ENCODE results near the gene HOXD3. TPM values are rescaled to one million over a fixed set of nuclear protein-coding genes. Genes with fewer than 3 reads are reported as not detected.

Gene HOXD3
- total RNA-seq, 3 donors from 2014 or later (not counting 1 experiment from before 2014, with no cell fraction given): not detected

- WGBS (ENCODE audit: insufficient coverage): 5% methylated on average over 18 of the region's 22 CpGs
- no peaks in the 10 kb centered on the region for H3K9me3 Mint-ChIP-seq
- Histone ChIP-seq H3K4me1 (ENCODE audit: control insufficient read depth, insufficient read depth, low read length) (no peaks in the 10 kb centered on the region), H3K27ac (ENCODE audit: low read length) (no peak overlapping the region), H3K36me3 (ENCODE audit: control insufficient read depth, insufficient read depth, low read length) (no peaks in the 10 kb centered on the region), H3K9me3 (ENCODE audit: control insufficient read depth, insufficient read depth, low read length) (no peaks in the 10 kb centered on the region), H3K27me3 (ENCODE audit: control insufficient read depth, insufficient read depth, low read length) (peaks cover 62% of the 10 kb centered on the region), H3K4me3 (ENCODE audit: low read length) (no peak overlapping the region)
- intact Hi-C loops (cut with micrococcal nuclease): no loop called here
- no peak for DNase-seq
- H3K4me3 Mint-ChIP-seq: no peak overlapping the region
- H3K27ac Mint-ChIP-seq: no peak overlapping the region
- peaks cover 64 to 65% of the 10 kb centered on the region in 2 donors for H3K27me3 Mint-ChIP-seq (ENCODE audit: low read depth in 2 of 2)
- TF ChIP-seq, protein P1, sequence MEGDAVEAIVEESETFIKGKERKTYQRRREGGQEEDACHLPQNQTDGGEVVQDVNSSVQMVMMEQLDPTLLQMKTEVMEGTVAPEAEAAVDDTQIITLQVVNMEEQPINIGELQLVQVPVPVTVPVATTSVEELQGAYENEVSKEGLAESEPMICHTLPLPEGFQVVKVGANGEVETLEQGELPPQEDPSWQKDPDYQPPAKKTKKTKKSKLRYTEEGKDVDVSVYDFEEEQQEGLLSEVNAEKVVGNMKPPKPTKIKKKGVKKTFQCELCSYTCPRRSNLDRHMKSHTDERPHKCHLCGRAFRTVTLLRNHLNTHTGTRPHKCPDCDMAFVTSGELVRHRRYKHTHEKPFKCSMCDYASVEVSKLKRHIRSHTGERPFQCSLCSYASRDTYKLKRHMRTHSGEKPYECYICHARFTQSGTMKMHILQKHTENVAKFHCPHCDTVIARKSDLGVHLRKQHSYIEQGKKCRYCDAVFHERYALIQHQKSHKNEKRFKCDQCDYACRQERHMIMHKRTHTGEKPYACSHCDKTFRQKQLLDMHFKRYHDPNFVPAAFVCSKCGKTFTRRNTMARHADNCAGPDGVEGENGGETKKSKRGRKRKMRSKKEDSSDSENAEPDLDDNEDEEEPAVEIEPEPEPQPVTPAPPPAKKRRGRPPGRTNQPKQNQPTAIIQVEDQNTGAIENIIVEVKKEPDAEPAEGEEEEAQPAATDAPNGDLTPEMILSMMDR (IDR thresholded peaks at IDR 0.05): no peak
- no peaks in the 10 kb centered on the region for H3K36me3 Mint-ChIP-seq
- no peak for ATAC-seq
- peaks cover 0 to 5% of the 10 kb centered on the region in 2 donors for H3K4me1 Mint-ChIP-seq
These were observed 1.1 kb downstream of the HOXD3 start for GRCh38 chr2:176158186-176158591.

DNA sequence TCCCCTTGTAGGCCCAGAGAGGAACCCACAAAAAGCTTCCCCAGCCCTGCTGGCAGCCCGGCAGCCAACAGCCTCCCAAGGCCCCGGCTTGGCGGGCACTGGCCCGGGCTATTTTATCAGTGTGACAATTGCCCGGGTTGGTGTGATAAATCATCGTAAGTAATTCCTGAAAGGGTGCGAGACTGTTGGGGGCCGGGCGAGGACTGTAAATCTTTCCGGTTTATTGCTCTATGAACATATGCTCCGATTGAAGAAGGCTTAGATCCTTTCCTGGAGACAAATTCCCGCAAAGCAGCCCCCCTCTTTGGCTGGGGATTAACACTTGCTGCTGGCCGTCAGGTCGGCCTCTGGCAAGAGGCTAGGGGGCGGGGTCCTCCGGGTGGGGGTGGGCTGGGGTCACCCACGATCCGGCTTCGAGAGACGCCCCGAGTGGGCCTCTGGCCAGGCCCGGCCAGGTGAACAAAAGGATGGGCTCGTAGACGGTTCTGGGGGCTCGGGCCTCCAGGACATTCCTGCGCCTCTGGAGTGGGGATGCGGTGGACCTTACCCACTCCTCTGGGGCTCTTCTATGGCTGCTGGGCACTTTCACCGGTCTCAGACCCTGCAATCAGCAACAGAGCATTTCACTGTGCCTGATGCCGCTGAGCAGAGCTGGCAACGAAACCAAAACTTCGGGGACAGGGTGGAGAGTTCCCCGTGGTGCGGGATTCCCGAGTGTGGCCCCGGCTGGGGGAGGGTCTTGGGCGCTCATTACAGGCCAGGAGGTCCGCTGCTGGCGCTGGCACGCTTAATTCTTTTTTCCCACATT lies 2.0 kb downstream of the HOXD3 start:
- H3K36me3 Mint-ChIP-seq: peaks cover 4% of the 10 kb centered on the region
- Histone ChIP-seq H3K4me1 (ENCODE audit: control insufficient read depth, insufficient read depth, low read length) (no peaks in the 10 kb centered on the region), H3K27me3 (ENCODE audit: control insufficient read depth, insufficient read depth, low read length) (peaks cover 63% of the 10 kb centered on the region), H3K4me3 (ENCODE audit: low read length) (no peak overlapping the region), H3K36me3 (ENCODE audit: control insufficient read depth, insufficient read depth, low read length) (no peaks in the 10 kb centered on the region), H3K27ac (ENCODE audit: low read length) (no peak overlapping the region), H3K9me3 (ENCODE audit: control insufficient read depth, insufficient read depth, low read length) (peaks cover 5% of the 10 kb centered on the region)
- H3K4me1 Mint-ChIP-seq: peaks cover 0 to 10% of the 10 kb centered on the region in 2 donors
- H3K9me3 Mint-ChIP-seq: no peaks in the 10 kb centered on the region
- intact Hi-C loops (cut with micrococcal nuclease): no loop called here
- DNase-seq (no peak), ATAC-seq (no peak)
- peaks cover 69 to 70% of the 10 kb centered on the region in 2 donors for H3K27me3 Mint-ChIP-seq (ENCODE audit: low read depth in 2 of 2)
- TF ChIP-seq, protein P1 (IDR thresholded peaks at IDR 0.05): no peak
- no peak overlapping the region for H3K27ac Mint-ChIP-seq
- H3K4me3 Mint-ChIP-seq: no peak overlapping the region
- WGBS (ENCODE audit: insufficient coverage): 7% methylated on average over 36 of the region's 39 CpGs

DNA sequence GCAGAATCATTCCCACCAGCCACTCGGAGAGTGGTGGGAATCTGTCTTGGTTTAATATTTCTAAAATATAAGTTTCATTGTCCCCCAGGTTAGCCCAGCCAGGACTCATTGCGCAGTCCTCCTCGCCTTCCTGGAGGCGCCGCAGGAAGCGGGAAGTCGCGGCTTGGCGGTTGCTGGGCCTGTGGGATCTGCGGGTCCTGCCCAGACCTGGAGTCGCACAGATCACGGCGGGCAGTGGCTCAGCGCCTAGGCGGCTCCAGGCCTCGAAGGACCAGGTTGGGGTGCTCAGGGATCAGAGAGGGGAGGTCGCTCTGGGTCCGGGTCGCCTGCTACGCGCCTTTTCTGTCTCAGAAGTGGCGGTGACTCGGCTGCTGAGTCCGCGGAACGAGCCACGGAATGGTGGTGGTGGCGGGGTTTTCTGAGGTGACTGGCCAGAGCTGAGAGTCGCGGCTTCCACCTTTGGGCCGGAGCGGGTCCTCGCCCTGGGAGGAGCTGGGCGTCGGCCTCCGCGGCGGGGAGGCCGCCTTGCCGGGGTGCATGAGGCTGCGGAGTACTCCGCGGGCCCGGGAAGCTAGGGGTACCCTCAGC lies 2.6 kb downstream of the HOXD3 start:
- ATAC-seq: no peak
- Histone ChIP-seq H3K4me1 (ENCODE audit: control insufficient read depth, insufficient read depth, low read length) (no peaks in the 10 kb centered on the region), H3K9me3 (ENCODE audit: control insufficient read depth, insufficient read depth, low read length) (peaks cover 5% of the 10 kb centered on the region), H3K36me3 (ENCODE audit: control insufficient read depth, insufficient read depth, low read length) (no peaks in the 10 kb centered on the region), H3K4me3 (ENCODE audit: low read length) (no peak overlapping the region), H3K27me3 (ENCODE audit: control insufficient read depth, insufficient read depth, low read length) (peaks cover 66% of the 10 kb centered on the region), H3K27ac (ENCODE audit: low read length) (no peak overlapping the region)
- H3K4me3 Mint-ChIP-seq: no peak overlapping the region
- H3K27ac Mint-ChIP-seq: no peak overlapping the region
- peaks cover 0 to 2% of the 10 kb centered on the region in 2 donors for H3K9me3 Mint-ChIP-seq
- TF ChIP-seq, protein P1 (IDR thresholded peaks at IDR 0.05): no peak
- DNase-seq: no peak
- peaks cover 8% of the 10 kb centered on the region for H3K36me3 Mint-ChIP-seq
- intact Hi-C loops (cut with micrococcal nuclease): no loop called here
- peaks cover 0 to 13% of the 10 kb centered on the region in 2 donors for H3K4me1 Mint-ChIP-seq
- H3K27me3 Mint-ChIP-seq (ENCODE audit: low read depth in 2 of 2): peaks cover 67 to 68% of the 10 kb centered on the region in 2 donors
- WGBS (ENCODE audit: insufficient coverage): 5% methylated on average over 43 of the region's 44 CpGs
